ENCODE results near the gene NT5DC3.

The NT5DC3 gene

GRCh38 chr12:103728323-103728722, 112.7 kb downstream of the NT5DC3 start:
- no peak for TF ChIP-seq GATA3 (IDR thresholded peaks at IDR 0.05; ENCODE audit: low read depth, low read length)
- TF ChIP-seq GATA2 (IDR thresholded peaks at IDR 0.05; ENCODE audit: low read depth, low read length), result no peak

GRCh38 chr12:103727638-103728037, 113.4 kb downstream of the NT5DC3 start:
- TF ChIP-seq GATA2 (IDR thresholded peaks at IDR 0.05; ENCODE audit: low read depth, low read length) (no peak), GATA3 (IDR thresholded peaks at IDR 0.05; ENCODE audit: low read depth, low read length) (no peak)

DNA sequence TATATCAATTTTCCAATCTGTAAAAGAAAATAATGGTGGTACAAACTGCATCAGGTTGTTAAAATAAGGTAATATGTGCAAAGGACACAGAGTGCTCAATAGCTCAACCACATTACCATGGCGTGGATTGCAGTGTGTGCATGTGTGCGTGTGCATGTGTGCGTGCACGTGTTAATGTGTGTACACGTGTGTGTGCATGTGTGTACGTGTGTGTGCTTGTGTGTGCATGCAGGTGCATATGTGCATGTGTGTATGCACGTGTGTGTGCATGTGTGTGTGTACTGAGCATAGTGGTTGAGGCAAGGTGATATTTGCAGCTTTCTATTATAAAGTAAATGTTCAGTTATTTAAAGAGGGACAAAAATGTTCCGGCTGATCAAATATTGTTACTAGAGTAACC, 115.6 kb downstream of the NT5DC3 start:
- TF ChIP-seq GATA3 (IDR thresholded peaks at IDR 0.05; ENCODE audit: low read depth, low read length), result no peak
- no peak for TF ChIP-seq GATA2 (IDR thresholded peaks at IDR 0.05; ENCODE audit: low read depth, low read length)
